GM13977 (cell line): ENCODE measurements around the gene DUSP5.
A peak's percentile ranks its signal among the peaks of the same experiment; 100 is the strongest.

ENCODE experiments used
- DNase-seq: peaks from one replicate; pipeline ENCODE4 v3.0.0; 2012; ENCODE audit warnings: low spot score
- in situ Hi-C: fragments of 300-500 bp; cut with MboI; formaldehyde crosslinking; loops from one replicate; pipeline ENCODE4 v1.12.0; 2022; ENCODE audit warnings: low sequenced_read_pairs, low pct_unique_long_range_greater_than_20kb, mixed read lengths, inconsistent platforms; ENCODE audit not compliant: unreplicated experiment
- TF ChIP-seq, protein P1 (sequence below): IDR thresholded peaks from 2 replicates; pipeline ENCODE4 v1.5.1; 2012; ENCODE audit warnings: mild to moderate bottlenecking, control low read depth; ENCODE audit not compliant: insufficient read depth; ENCODE audit errors: extremely low read depth, missing control alignments

The DUSP5 gene

DNA sequence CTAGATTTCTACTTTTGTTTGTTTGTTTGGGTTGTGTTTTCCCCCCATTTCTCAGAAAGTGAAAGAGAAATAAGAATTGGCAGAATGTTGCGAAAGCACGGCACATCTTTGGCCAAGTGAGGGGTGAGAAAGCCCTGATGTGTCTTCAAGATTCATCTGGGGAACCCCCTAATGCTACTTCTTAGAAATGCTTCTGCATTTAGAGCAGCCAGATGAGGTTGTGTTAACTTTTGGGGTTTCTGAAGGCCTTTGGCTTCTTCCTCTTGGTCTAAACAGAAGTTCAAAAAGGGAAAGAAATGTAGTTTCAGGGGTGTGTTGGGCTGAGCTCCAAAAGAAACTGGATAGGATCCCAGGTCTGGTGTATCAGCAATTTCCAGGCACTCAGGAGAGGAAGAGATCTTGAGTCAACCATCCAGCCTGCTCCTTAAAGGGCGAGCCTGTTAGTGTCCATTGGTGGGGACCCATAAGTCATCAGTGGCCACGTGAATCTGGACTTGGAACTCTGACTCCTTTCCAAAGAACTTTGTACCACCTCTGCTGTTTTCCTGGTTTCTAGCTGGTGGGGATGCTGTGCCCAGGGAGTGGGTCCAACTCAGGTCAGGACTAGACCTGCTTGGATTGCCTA is 6.5 kb downstream of the DUSP5 start:
- TF ChIP-seq, protein P1, sequence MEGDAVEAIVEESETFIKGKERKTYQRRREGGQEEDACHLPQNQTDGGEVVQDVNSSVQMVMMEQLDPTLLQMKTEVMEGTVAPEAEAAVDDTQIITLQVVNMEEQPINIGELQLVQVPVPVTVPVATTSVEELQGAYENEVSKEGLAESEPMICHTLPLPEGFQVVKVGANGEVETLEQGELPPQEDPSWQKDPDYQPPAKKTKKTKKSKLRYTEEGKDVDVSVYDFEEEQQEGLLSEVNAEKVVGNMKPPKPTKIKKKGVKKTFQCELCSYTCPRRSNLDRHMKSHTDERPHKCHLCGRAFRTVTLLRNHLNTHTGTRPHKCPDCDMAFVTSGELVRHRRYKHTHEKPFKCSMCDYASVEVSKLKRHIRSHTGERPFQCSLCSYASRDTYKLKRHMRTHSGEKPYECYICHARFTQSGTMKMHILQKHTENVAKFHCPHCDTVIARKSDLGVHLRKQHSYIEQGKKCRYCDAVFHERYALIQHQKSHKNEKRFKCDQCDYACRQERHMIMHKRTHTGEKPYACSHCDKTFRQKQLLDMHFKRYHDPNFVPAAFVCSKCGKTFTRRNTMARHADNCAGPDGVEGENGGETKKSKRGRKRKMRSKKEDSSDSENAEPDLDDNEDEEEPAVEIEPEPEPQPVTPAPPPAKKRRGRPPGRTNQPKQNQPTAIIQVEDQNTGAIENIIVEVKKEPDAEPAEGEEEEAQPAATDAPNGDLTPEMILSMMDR: no peak
- in situ Hi-C loops: loop anchor here (5.0 to 10.0 kb wide), 2 partner anchors 87 to 149 kb away; no protein-coding TSS in a partner anchor
- peak; percentile 84 for DNase-seq

GRCh38 chr10:110505130-110505770 is 7.5 kb downstream of the DUSP5 start:
- TF ChIP-seq, protein P1: no peak
- in situ Hi-C loops: loop anchor here (10.0 kb wide), 1 partner anchor 150 kb away; no protein-coding TSS in a partner anchor
- DNase-seq: no peak

DNA sequence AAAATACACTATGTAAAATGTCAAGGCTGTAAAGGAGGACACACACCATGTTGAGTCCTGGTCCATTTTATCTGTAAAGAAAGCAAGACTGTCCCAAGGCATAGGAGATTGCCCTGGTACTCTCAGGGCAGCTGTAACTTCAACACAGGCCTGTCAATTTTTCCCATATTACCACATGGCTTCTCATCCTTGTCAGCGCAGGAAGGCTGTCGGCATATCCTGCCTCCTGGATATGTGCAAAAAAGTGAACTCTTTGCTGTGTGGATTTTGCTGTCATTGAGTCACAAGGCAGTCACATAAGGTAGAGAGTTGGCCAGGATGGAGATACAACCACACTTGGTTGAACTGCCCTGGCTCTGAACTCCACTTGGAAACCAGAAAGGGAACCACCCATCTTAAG is 8.7 kb downstream of the DUSP5 start:
- in situ Hi-C loops: loop anchor here (10.0 kb wide), 1 partner anchor 152 kb away; no protein-coding TSS in a partner anchor
- no peak for DNase-seq

GRCh38 chr10:110507346-110507745 is 9.6 kb downstream of the DUSP5 start:
- no peak for DNase-seq
- in situ Hi-C loops: loop anchor here (10.0 kb wide), 1 partner anchor 153 kb away; no protein-coding TSS in a partner anchor
- TF ChIP-seq, protein P1: no peak

More for the DNA sequence above, 8.7 kb downstream of the DUSP5 start:
- TF ChIP-seq, protein P1: no peak

DNA sequence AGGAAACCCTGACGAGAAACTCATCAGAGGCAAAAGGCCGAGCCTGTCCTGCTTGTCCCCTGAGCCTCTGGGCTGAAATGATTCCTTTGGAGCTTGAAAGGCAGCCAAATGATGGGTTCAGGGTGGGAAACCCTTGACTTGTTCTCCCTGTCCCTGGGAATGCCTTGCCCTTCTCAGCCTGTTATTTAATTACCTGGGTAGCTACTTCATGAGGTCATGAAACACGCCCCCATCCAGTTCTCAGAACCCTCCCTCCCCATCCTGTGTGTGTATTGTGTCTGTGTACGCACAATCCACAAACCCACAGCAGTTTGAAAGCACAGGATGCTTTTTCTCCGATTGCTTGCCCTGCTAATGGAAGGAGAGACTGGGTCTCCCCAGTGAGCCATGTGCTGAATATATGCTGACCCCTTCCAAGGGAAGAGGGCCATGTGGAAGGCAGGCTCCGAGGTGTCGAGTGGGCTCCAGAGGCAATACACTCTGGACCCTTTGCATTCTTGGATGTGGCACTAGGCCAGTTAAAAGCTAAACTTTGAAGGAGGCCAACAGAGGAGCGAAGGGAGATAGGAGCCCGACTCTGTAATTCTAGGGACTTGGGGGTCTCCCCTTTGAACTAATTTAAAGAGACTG is 10.6 kb downstream of the DUSP5 start:
- DNase-seq: no peak
- in situ Hi-C loops: loop anchor here (10.0 kb wide), 1 partner anchor 153 kb away; no protein-coding TSS in a partner anchor
- TF ChIP-seq, protein P1: no peak

DNA sequence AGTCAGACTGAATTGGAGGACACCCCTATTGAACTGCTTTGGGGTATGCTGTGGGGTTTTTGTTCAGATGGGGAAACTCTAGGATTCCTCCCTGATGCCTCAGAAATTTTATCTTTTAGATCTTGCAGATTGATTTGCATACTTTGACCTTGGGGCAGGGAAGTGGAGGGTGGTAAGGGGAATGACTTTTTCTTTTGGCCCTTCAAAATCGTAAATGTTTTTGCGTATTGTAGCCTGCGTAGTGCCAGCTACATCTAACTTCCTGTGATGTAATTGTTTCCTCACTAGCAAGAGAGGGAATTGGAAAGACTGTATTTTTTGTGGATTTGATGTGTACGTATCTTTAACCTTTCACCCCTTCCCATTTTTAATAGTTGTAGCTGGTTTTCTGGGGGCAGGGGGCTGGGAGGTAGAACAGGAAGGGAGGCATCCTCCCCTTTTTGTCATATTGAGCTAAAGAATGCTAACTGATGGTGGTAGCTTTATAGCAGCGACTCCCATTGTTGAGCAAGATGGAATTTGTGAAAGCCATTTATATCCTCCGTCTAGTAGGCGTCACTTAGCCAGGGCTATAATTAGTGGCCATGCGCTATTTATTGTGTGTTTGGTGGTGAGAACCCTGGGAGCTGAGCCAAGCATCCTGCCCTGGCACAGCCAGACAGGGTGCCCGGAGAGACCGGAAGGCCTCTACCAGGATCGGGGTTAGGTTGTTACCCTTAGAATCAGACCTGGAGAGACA is 11.3 kb downstream of the DUSP5 start:
- in situ Hi-C loops: loop anchor here (10.0 kb wide), 1 partner anchor 154 kb away; no protein-coding TSS in a partner anchor
- TF ChIP-seq, protein P1: no peak
- no peak for DNase-seq
